Muscle layer of colon (tissue), 2 donors: ENCODE data around the gene ERBB4.

Experiments
- H3K27ac ChIP-seq: one replicate; pipeline ENCODE4 v1.7.0; 2013; ENCODE audit warnings: low read depth, mild to moderate bottlenecking, low read length, moderate library complexity
- H3K27me3 ChIP-seq, 2 donors: one replicate each; pipeline ENCODE4 v1.7.0; 2013; ENCODE audit warnings: low read length in 2 of 2, mild to moderate bottlenecking in 2 of 2; ENCODE audit not compliant: insufficient read depth in 2 of 2, control insufficient read depth in 1 of 2
- H3K36me3 ChIP-seq: one replicate; pipeline ENCODE4 v1.7.0; 2013; ENCODE audit warnings: mild to moderate bottlenecking, low read length; ENCODE audit not compliant: insufficient read depth
- H3K4me1 ChIP-seq: one replicate; pipeline ENCODE4 v1.7.0; 2013; ENCODE audit warnings: mild to moderate bottlenecking, low read length; ENCODE audit not compliant: insufficient read depth
- H3K4me3 ChIP-seq, 2 donors: one replicate each; pipeline ENCODE4 v1.7.0; 2013; ENCODE audit warnings: low read length in 2 of 2, low read depth in 1 of 2, mild to moderate bottlenecking in 1 of 2, moderate library complexity in 1 of 2
- H3K9ac ChIP-seq: one replicate; pipeline ENCODE4 v1.7.0; 2013; ENCODE audit warnings: low read length
- H3K9me3 ChIP-seq: one replicate; pipeline ENCODE4 v1.7.0; 2013; ENCODE audit warnings: mild to moderate bottlenecking, low read length
- donor health status: abdominal sarcoma.
- donor health status: Adenocarcinoma of cecum.

The ERBB4 gene

GRCh38 chr2:211469664-211470059, 1068.9 kb downstream of the ERBB4 start:
- H3K36me3 ChIP-seq: no peaks in the 10 kb centered on the region
- H3K9ac ChIP-seq: no peak overlapping the region
- peaks cover 4% of the 10 kb centered on the region for H3K9me3 ChIP-seq
- no peaks in the 10 kb centered on the region for H3K27me3 ChIP-seq
- H3K4me1 ChIP-seq: no peaks in the 10 kb centered on the region
- H3K27ac ChIP-seq: no peak overlapping the region
- no peak overlapping the region for H3K4me3 ChIP-seq

GRCh38 chr2:211468877-211469663, 1069.5 kb downstream of the ERBB4 start:
- no peaks in the 10 kb centered on the region for H3K27me3 ChIP-seq

GRCh38 chr2:211468217-211468616, 1070.4 kb downstream of the ERBB4 start:
- H3K9me3 ChIP-seq: peaks cover 2% of the 10 kb centered on the region
- no peak overlapping the region for H3K27ac ChIP-seq
- no peaks in the 10 kb centered on the region for H3K4me1 ChIP-seq
- H3K9ac ChIP-seq: no peak overlapping the region
- H3K27me3 ChIP-seq: no peaks in the 10 kb centered on the region
- no peaks in the 10 kb centered on the region for H3K36me3 ChIP-seq
- no peak overlapping the region for H3K4me3 ChIP-seq

More at GRCh38 chr2:211468877-211469663, 1069.5 kb downstream of the ERBB4 start:
- Histone ChIP-seq H3K4me1 (no peaks in the 10 kb centered on the region), H3K4me3 (no peak overlapping the region), H3K36me3 (no peaks in the 10 kb centered on the region), H3K9ac (no peak overlapping the region), H3K27ac (no peak overlapping the region), H3K9me3 (peaks cover 4% of the 10 kb centered on the region)

GRCh38 chr2:211463397-211463796, 1075.2 kb downstream of the ERBB4 start:
- no peaks in the 10 kb centered on the region for H3K27me3 ChIP-seq
- no peak overlapping the region for H3K27ac ChIP-seq
- no peak overlapping the region for H3K9ac ChIP-seq
- H3K4me1 ChIP-seq: no peaks in the 10 kb centered on the region
- no peaks in the 10 kb centered on the region for H3K36me3 ChIP-seq
- no peaks in the 10 kb centered on the region for H3K9me3 ChIP-seq
- no peak overlapping the region for H3K4me3 ChIP-seq

- Histone ChIP-seq H3K36me3 (no peaks in the 10 kb centered on the region), H3K27ac (no peak overlapping the region), H3K27me3 (no peaks in the 10 kb centered on the region), H3K9ac (no peak overlapping the region), H3K4me3 (no peak overlapping the region), H3K4me1 (no peaks in the 10 kb centered on the region), H3K9me3 (no peaks in the 10 kb centered on the region)
Observed at GRCh38 chr2:211458974-211459373, 1079.6 kb downstream of the ERBB4 start.

GRCh38 chr2:211457325-211457724, 1081.3 kb downstream of the ERBB4 start:
- Histone ChIP-seq H3K27me3 (no peaks in the 10 kb centered on the region), H3K9me3 (no peaks in the 10 kb centered on the region), H3K4me1 (no peaks in the 10 kb centered on the region), H3K27ac (no peak overlapping the region), H3K36me3 (no peaks in the 10 kb centered on the region), H3K4me3 (no peak overlapping the region), H3K9ac (no peak overlapping the region)

- Histone ChIP-seq H3K36me3 (no peaks in the 10 kb centered on the region), H3K4me1 (no peaks in the 10 kb centered on the region), H3K9me3 (no peaks in the 10 kb centered on the region), H3K4me3 (no peak overlapping the region), H3K9ac (no peak overlapping the region), H3K27ac (no peak overlapping the region), H3K27me3 (no peaks in the 10 kb centered on the region)
Observed at GRCh38 chr2:211455216-211455841, 1083.3 kb downstream of the ERBB4 start.

GRCh38 chr2:211454679-211455078, 1083.9 kb downstream of the ERBB4 start:
- Histone ChIP-seq H3K27ac (no peak overlapping the region), H3K4me1 (no peaks in the 10 kb centered on the region), H3K36me3 (no peaks in the 10 kb centered on the region), H3K9ac (no peak overlapping the region), H3K9me3 (no peaks in the 10 kb centered on the region), H3K27me3 (no peaks in the 10 kb centered on the region), H3K4me3 (no peak overlapping the region)

- H3K9ac ChIP-seq: no peak overlapping the region
- no peak overlapping the region for H3K27ac ChIP-seq
- H3K27me3 ChIP-seq: no peaks in the 10 kb centered on the region
- no peak overlapping the region for H3K4me3 ChIP-seq
- no peaks in the 10 kb centered on the region for H3K36me3 ChIP-seq
- H3K4me1 ChIP-seq: no peaks in the 10 kb centered on the region
- no peaks in the 10 kb centered on the region for H3K9me3 ChIP-seq
Observed at GRCh38 chr2:211453311-211453887, 1085.2 kb downstream of the ERBB4 start.

GRCh38 chr2:211451642-211452041, 1087.0 kb downstream of the ERBB4 start:
- Histone ChIP-seq H3K27ac (no peak overlapping the region), H3K4me3 (no peak overlapping the region), H3K36me3 (no peaks in the 10 kb centered on the region), H3K4me1 (no peaks in the 10 kb centered on the region), H3K9me3 (no peaks in the 10 kb centered on the region), H3K9ac (no peak overlapping the region), H3K27me3 (no peaks in the 10 kb centered on the region)

- no peak overlapping the region for H3K27ac ChIP-seq
Observed at GRCh38 chr2:211449819-211450218, 1088.8 kb downstream of the ERBB4 start.

More at GRCh38 chr2:211449819-211450218, 1088.8 kb downstream of the ERBB4 start:
- Histone ChIP-seq H3K9me3 (no peaks in the 10 kb centered on the region), H3K4me3 (no peak overlapping the region), H3K27me3 (no peaks in the 10 kb centered on the region), H3K4me1 (no peaks in the 10 kb centered on the region), H3K36me3 (no peaks in the 10 kb centered on the region), H3K9ac (no peak overlapping the region)
